CMK (cell line): ENCODE results near the gene FBLN2.

Experiments
- DNase-seq: peaks from one replicate; pipeline ENCODE4 v3.0.0-alpha.2; 2010; ENCODE audit warnings: low read depth

Gene FBLN2

DNA sequence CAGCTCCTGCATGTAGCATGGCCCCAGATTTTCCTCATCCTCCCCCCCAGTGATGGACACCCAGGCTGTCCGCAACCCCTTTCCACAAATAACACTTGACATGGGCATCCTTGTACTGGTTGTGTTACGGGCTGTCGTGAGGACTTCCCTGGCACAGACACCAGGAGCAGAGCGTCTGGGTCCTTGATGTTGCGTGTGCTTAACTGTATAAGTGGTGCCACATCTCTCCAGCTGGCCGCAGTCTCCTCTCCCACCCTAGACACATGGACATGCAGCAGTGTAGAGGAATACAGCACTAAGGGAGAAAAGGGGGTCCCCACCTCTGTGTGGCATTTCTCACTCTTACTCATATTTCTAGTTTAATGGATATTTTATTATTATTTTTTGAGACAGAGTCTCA, 56.6 kb downstream of the FBLN2 start:
- no peak for DNase-seq

- DNase-seq: no peak
These were observed 59.1 kb downstream of the FBLN2 start for GRCh38 chr3:13607821-13608597.

- no peak for DNase-seq
These were observed 60.2 kb downstream of the FBLN2 start for GRCh38 chr3:13608969-13609725.

DNA sequence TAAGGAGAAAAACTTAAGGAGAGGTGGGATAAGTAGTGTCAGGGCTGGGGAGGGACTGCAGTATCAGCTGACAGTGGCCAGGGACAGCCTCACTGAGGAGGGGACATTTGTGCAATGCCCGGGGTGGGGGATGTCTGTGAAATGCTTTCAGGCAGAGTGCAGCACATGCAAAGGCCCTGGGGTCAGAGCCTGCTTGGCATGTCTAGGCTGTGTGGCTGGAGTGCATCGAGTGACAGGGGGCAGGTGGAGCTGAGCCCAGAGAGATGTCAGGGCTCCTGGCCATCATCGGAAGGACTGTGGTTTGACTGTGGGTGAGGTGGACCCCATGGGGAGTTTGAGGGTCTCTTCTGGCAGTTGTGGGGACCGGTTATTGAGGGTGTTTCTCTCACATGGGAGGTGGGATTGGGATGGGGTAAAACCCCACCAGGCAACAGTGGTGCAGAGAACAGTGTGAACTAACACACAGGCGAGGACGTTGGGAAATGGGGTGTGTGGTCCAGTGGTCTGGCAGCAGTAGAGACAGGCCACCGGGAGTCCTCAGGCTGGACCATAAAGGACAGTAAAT, 61.2 kb downstream of the FBLN2 start:
- no peak for DNase-seq

GRCh38 chr3:13611221-13611620, 62.3 kb downstream of the FBLN2 start:
- DNase-seq: no peak

DNA sequence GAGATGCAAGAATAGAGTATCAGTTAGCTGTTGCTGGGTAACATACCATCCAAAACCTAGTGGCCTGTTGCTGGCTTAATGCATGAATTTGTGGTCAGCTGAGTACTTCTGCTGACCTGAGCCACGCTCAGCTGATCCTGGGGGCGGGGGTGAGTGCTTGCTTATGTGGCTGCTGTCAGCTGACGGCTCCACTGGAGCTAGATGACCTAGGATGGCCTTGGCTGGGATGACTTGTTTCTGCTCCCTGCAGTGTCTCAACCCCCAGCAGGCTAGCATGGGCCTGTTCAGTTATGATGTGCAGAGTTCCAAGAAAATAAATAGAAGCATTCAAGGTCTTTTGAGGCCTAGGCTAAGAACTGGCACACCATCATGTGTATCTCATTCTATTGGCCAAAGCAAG, 63.9 kb downstream of the FBLN2 start:
- no peak for DNase-seq

GRCh38 chr3:13613343-13614190, 64.6 kb downstream of the FBLN2 start:
- no peak for DNase-seq

DNA sequence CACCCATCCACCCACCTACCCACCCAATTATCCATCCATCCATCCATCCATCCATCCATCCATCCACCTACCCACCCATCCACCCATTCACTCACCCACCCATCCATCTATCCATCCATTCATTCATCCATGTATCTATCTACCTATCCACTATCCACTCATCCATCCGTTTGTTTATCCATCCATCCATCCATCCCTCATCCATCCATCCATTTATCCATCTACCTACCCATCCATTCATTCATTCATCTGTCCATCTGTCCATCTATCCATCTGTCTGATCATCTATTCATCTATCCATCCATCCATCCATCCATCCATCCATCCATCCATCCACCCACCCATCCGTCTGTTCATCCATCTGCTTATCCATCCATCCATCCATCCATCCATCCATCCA, 65.7 kb downstream of the FBLN2 start:
- DNase-seq: no peak

DNA sequence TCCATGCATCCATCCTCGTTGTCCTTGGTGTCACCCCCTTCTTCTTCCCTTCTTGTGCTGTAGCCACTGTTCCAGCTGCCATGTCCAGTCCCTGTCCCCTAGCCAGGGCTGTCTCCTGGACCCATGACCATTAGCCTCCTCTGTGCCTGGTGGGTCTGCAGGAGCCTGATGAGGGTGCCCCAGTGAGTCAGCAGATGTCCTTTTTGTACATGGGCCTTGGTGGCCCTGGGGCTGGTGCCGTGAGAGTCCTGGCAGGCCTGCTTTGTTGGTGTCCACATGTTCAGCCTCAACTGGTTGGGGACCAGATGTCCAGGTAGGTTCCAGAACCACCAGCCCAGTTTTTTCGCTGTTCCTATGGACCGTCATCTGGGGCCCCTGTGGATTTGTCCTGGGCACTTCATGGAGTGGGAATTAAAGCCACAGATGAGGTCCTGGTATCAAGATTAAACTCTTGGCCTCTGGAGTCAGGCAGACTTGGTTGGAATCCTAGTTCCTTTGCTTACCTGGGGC, 66.1 kb downstream of the FBLN2 start:
- DNase-seq: no peak

- DNase-seq: no peak
These were observed 67.4 kb downstream of the FBLN2 start for GRCh38 chr3:13616359-13616758.

- DNase-seq: no peak
These were observed 68.3 kb downstream of the FBLN2 start for GRCh38 chr3:13617097-13617738.

GRCh38 chr3:13617981-13618380, 69.1 kb downstream of the FBLN2 start:
- DNase-seq: no peak

DNA sequence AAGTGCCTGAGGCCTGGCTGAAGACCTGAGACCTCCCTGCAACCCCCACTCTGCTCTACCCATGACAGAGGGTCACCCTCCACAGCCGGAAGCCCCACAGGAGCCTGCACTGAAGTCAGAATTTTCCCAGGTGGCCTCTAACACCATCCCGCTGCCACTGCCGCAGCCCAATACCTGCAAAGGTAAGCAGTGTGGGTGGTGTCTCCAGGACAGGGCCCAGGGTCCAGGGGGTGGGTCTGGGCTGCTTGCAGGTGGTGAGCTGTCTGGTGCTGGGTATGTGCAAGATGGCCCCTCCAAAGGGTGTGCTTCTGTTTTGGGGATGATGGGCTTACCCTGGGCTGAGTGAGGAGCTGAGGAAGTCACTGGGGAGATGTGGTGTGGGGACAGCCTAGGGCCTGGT, 69.9 kb downstream of the FBLN2 start:
- DNase-seq: no peak

GRCh38 chr3:13619661-13620230, 70.8 kb downstream of the FBLN2 start:
- DNase-seq: no peak

DNA sequence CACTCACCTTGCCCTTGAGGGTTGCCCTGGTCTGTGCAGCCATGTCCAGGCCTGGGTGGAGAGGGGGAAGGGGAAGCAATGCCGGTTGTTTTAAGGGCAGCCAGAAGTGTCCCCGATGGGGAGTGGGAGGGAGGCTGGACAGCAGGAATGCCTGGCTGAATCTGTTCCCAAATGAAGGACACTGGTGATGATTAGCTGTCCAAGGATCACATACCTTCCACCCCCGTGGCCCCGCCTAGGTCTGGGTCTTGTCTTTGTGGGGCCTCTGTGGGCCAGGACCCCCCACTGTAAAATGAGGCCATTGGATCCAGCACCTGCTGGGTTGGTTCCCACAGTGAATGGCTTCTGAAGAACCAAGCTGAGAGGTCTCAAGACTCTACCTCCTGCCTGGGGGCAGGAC, 71.4 kb downstream of the FBLN2 start:
- DNase-seq: no peak

- DNase-seq: no peak
These were observed 71.9 kb downstream of the FBLN2 start for GRCh38 chr3:13620776-13621365.

GRCh38 chr3:13621381-13622221, 72.7 kb downstream of the FBLN2 start:
- no peak for DNase-seq

DNA sequence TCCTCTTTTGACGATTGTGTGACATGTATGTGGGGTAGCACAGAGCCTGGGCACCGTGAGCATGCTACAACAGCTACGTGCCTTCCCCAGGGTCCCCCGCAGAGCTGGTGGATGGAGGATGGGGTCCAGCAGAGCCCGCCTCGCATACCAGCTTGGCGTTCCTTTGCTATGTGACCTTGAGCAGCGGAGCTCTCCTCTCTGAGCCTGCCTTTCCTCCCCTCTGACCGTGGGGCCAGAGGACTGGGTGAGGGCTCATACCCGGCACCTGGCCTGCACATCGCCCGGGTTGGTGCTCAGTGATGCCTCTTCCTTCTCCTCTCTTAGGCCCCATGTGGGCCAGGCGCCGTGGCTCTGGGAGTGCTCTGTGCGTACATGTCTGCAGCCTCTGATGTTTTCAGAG, 73.4 kb downstream of the FBLN2 start:
- no peak for DNase-seq

DNA sequence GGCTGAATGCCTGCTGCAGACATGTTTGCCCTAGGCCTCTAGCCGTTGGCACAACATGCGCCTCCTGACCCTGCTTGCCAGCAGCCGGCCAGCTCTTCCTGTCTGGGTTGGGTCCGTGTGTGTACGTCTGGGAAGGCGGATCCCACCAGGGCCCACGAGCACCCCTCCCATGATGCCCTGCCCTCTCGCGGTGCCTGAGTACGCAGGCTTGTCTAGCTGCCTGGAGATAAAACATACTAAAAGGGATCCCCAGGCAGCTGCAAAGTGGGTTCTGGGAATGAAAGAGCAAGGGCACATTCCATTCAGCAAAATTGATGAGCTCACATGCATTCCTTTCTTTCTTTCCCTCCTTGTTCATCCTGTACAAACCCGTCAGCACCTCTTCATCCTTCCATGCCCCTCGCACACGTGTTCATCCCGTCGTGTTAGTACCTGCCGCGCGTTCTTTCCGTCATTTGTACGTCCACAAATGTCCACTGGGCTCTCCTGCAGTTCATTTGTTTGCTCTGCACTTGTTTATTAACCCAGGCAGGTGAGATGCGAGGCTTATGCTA, 74.3 kb downstream of the FBLN2 start:
- no peak for DNase-seq

GRCh38 chr3:13624021-13624420, 75.1 kb downstream of the FBLN2 start:
- DNase-seq: no peak
